ENCODE data around the gene ADGRA1.

The ADGRA1 gene

GRCh38 chr10:133154996-133155778 is 67.5 kb downstream of the ADGRA1 start:
- no peak for DNase-seq

GRCh38 chr10:133156674-133157579 is 69.2 kb downstream of the ADGRA1 start:
- DNase-seq, result no peak

GRCh38 chr10:133157662-133158436 is 70.1 kb downstream of the ADGRA1 start:
- no peak for DNase-seq

DNA sequence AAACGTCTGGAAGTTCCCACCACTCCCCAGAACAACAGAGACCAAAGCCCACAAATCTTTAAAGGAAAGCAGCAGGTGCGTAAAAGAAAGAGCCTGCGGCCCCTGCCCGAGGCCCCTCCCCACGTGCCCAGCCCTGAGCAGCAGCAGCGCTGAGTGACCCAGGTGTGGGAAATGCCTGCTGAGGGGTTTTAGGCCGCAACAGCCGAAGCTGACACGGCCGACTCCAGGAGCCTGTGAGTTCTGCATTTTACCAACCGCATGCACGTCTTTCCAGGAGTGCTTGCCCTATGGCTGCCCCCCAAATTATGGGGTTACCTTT is 70.7 kb downstream of the ADGRA1 start:
- DNase-seq, result no peak

GRCh38 chr10:133158756-133159610 is 71.3 kb downstream of the ADGRA1 start:
- no peak for DNase-seq

DNA sequence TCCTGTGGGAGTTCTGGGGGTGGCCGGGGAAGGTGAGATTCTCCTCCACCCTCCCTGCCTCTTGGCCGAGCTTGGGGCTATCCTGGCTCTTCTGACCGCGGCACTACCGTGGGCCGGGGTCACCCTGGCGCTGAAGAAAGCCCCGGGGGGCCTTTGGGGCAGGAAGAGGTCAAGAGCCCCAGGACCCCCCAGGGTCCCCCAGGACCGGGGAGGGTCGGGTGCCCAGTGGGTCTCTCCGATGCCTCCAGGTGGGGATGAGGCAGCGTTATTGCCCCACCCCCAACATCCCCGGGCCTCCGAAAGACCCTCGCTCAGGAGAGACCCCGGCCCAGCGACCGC is 71.9 kb downstream of the ADGRA1 start:
- DNase-seq, result no peak

GRCh38 chr10:133159950-133160825 is 72.5 kb downstream of the ADGRA1 start, which contains the start of gene KNDC1:
TSS of gene KNDC1 (plus strand) at chr10:133160219. CDS start at chr10:133160468, 249 bp downstream.
- DNase-seq, result no peak

GRCh38 chr10:133160826-133161471 is 73.2 kb downstream of the ADGRA1 start:
- no peak for DNase-seq

DNA sequence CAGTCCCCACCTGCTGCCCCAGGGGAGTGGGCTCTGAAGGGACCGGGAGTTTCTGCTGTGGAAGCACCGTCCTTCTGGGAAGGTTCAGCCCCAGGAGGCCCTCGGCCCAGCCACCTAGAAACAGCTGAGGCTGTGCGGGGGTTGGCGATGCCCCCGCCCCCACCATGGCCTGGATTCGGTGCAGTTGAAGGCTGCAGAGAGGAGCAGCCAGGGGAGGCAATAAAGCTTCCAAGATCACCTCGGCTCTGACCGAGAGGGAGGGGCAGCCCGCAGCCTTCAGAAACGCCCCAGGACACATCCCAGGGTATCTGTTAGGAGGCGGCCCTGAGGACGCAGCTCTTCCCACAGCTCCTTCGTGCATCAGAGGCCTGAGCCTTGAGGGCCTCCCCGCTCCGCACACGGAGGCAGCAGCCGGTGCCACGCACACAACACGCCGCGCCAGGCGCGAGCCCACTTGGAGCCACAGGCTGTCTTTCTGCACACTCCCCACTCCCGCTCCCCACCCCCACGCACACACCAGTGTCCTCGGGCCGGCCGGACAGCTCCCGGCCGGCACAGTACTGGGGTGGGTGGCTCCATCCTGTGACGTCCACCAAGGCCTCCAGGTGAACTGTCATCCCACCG is 73.9 kb downstream of the ADGRA1 start:
- DNase-seq, result no peak

DNA sequence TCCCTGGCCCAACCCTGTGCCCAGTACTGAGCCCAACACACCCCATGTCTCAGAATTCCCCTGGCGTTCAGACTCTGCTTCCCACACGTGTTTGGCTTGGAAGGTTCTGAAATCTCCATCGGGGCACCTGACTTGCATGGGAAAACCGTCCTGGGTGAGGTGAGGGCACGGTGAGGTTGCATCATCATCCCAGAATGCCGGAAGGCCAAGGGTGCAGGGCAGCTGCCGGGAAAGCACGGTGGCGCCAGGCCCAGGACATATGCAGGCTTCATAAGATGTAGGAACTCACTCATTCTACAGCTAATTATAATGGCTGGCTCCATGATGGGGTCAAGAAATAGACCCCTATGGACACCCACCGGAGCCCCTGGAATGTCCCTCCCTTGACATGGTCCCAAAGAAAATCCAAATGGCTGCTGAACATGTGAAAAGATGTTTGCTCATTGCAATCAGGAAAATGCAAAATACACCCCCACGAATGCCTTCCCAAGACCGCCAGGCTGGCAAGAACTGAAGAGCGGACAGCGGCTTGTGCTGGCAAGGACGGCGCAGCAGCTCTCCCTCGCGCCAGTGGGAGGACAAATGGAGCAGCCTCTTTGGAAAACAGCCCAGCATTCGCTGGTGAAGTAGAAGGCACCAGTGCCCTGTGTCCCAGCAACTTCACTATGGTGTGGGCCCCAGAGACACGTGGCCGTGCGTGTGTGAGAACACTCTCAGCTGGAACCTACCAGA is 74.6 kb downstream of the ADGRA1 start:
- DNase-seq, result no peak

- DNase-seq, result no peak
These were observed 75.5 kb downstream of the ADGRA1 start for GRCh38 chr10:133162910-133163856.

DNA sequence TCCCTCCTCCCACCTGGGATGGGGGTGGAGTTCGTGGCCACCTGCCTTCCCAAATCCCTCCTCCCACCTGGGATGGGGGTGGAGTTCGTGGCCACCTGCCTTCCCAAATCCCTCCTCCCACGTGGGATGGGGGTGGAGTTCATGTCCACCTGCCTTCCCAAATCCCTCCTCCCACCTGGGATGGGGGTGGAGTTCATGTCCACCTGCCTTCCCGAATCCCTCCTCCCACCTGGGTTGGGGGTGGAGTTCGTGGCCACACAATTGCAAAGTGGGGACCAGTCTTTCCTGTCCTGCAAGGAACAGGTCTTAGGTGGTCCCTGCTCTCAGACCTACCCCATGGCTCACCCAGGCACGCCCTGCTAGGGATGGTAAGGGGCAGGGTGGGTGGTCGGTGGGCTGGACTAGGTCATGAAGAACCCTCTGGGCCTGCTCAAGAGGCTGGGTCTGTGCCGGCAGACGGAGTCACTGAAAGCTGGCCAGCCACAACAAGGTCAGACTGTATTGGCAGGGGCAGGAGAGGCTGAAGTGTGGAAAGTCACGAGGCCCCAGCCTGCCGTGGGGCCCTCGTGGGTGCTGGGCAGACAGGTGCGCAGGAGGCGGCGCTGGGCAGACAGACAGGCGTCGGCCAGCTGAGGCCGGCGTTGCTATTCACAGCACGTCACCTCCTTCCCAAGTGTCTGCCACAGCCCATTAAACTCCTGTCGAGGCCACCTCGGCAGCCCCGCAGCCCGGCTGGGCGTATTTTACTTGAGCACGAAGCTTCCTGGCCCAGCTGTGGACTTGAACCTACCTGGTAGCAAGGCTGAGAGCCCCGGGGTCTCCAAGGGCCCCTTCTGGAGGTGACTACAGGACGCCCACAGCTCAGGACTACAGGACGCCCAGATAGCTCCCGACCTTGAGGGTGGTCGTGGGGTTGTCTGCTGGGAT is 76.4 kb downstream of the ADGRA1 start:
- DNase-seq, result no peak

DNA sequence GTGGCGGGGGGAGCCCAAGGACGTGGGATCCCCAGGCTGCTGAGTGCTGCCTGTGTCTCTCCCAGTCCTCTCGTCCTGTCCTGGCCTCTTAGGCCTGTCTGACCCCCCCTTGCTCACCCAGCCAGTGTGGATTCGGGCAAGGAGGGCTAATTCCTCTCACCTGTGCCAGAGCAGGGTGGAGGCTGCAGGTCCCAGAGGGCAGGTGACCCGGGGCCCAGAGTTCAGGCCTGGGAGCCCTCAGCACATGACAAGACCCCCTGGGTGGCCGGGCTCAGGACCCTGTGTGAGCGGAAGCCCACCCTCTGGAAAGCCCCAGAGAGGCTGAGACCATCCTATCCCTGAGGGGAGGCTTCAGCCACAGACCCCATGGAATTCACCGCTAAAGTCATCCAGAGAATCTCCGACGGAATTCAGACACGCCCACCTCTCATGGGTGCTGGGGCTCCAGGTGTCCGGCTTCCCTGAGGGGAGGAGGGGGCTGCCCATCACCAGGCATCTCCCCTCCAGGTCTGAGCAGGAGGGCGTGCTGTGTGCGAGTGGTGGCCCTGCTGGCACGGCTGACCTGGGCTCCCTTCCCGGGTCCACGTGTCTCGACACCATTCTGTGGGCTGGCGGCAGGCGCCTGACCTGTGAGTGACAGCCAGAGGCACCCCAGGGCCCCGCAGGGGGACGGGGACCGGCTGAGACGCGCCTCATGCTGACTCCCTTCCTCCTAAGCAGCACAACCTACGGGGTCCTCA is 77.3 kb downstream of the ADGRA1 start:
- DNase-seq, result no peak

DNA sequence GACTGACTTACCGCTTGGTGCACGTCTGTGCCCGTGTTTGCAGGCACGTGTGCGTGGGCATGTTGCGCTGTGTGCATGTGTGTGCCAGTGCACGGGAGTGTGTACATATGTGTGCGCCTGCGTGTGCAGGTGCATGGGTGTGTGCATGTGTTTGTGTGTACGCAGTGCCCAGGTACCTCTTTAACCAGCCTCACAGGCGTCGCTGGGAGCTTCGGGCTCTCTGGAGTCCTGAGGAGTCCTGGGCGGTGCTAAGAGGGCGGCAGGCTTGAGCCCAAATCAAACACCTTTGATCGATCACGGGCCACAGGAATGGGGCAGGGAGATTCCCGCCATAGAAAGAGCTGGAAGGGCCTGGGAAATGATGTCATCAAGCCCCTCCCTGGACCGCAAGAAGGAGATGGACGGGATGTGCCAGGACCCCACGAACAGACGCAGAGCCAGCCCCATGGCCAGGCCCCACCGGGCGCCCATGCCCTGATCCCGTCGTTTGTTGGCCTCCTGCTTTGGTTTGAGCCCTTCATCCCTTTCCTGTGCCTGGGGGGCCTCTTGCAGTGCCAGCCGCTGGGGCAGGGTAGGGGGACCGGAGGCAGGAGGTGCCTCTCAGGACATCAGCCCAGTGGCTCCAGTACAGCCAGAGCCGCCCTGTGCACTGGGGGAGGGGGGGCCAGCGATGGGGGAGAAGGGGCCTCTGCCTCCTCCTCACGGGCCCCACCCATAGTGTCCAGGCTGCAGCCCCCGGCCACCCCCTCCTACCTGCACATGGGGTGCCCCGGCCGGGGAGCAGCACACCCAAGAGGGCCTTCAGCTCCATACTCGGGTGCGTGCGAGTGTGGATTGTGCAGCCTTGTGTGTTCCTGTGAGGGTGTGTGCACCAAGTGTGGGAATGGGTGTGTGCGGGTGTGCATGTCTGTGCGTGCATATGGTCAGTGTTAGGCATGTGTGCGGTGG is 78.1 kb downstream of the ADGRA1 start:
- no peak for DNase-seq

DNA sequence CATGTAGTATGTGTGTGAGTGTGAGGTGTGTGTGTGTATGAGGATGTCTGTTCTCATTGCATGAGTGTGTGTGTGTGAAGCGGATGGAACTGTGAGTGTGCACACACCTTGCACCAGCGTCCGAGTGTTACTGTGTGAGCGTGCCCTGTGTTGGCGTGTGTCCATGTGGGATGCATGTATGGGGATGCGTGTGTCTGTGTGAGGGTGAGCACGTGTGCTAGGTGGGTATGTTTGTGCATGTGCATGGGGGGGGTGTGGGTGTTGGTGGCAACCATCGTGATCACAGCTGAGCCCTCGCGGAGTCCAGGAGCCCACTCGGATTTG is 78.7 kb downstream of the ADGRA1 start:
- DNase-seq, result no peak
